Measurements from ENCODE around the gene MYOT.

MYOT gene

GRCh38 chr5:137836997-137837396, 30.7 kb upstream of the MYOT start:
- DNase-seq (ENCODE audit: low read depth), result peak; percentile 39
- H3K4me3 ChIP-seq (ENCODE audit: control insufficient read depth, low read depth, low read length), result no peak overlapping the region
- TF ChIP-seq, protein P1, sequence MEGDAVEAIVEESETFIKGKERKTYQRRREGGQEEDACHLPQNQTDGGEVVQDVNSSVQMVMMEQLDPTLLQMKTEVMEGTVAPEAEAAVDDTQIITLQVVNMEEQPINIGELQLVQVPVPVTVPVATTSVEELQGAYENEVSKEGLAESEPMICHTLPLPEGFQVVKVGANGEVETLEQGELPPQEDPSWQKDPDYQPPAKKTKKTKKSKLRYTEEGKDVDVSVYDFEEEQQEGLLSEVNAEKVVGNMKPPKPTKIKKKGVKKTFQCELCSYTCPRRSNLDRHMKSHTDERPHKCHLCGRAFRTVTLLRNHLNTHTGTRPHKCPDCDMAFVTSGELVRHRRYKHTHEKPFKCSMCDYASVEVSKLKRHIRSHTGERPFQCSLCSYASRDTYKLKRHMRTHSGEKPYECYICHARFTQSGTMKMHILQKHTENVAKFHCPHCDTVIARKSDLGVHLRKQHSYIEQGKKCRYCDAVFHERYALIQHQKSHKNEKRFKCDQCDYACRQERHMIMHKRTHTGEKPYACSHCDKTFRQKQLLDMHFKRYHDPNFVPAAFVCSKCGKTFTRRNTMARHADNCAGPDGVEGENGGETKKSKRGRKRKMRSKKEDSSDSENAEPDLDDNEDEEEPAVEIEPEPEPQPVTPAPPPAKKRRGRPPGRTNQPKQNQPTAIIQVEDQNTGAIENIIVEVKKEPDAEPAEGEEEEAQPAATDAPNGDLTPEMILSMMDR (conservative IDR thresholded peaks at IDR 0.05; ENCODE audit: control insufficient read depth, insufficient read depth, low read depth, low read length), result no peak

GRCh38 chr5:137837491-137838394, 29.9 kb upstream of the MYOT start:
- DNase-seq (ENCODE audit: low read depth), result no peak
- TF ChIP-seq, protein P1 (conservative IDR thresholded peaks at IDR 0.05; ENCODE audit: control insufficient read depth, insufficient read depth, low read depth, low read length), result no peak
- H3K4me3 ChIP-seq (ENCODE audit: control insufficient read depth, low read depth, low read length), result no peak overlapping the region

- no peak overlapping the region for H3K4me3 ChIP-seq (ENCODE audit: control insufficient read depth, low read depth, low read length)
- DNase-seq (ENCODE audit: low read depth), result no peak
- TF ChIP-seq, protein P1 (conservative IDR thresholded peaks at IDR 0.05; ENCODE audit: control insufficient read depth, insufficient read depth, low read depth, low read length), result no peak
These were observed 28.7 kb upstream of the MYOT start for GRCh38 chr5:137838976-137839375.

- H3K4me3 ChIP-seq (ENCODE audit: control insufficient read depth, low read depth, low read length), result no peak overlapping the region
- TF ChIP-seq, protein P1 (conservative IDR thresholded peaks at IDR 0.05; ENCODE audit: control insufficient read depth, insufficient read depth, low read depth, low read length), result no peak
- DNase-seq (ENCODE audit: low read depth), result no peak
These were observed 25.4 kb upstream of the MYOT start for GRCh38 chr5:137842296-137842695.

DNA sequence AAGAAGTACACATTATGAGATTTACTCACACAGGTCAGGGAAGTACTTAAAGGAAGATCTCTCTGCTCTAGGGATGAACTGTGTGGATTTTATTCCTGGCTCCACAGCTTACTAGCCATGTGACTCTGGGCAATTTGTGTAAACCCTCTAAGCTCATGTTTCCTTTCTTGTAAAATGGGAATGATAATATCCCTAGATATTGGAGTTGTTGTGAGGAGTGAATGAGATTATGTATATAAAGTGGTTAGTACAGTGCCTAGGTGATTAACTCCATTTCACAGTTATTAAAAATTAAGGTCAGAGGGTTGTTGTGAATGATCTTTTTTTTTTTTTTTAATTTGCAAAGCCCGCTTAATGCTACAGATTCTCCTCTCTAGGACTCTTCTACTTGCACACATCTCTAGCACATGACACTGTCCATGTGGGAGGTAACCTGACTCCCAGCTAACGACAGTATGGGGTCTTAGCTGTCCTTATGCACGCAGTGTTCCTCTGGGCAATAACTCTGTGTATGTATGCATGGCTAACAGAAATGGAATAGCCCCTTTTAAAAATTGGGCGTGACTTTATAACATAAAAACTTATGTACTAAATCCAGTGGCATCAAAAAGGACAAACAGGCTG, 23.9 kb upstream of the MYOT start:
- DNase-seq (ENCODE audit: low read depth), result no peak
- TF ChIP-seq, protein P1 (conservative IDR thresholded peaks at IDR 0.05; ENCODE audit: control insufficient read depth, insufficient read depth, low read depth, low read length), result no peak
- H3K4me3 ChIP-seq (ENCODE audit: control insufficient read depth, low read depth, low read length), result no peak overlapping the region

DNA sequence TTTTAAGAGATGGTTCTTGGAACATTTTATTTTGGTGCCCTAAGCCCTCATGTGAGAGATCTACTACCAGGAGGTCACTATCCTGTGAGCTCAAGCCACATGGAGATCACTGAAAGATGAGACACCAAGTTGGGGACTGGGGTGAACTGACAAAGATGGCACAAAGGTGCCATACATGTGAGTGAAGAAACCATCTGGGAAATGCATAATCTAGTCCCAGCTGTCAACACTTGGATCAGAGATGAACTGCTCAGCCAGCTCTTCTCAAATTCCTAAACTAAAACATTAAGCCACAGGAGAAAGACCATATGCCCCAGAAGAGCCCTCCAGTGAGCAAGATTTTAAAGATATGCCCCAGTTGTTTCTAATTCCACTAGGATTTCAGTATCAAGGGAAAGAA, 22.2 kb upstream of the MYOT start:
- TF ChIP-seq, protein P1 (conservative IDR thresholded peaks at IDR 0.05; ENCODE audit: control insufficient read depth, insufficient read depth, low read depth, low read length), result no peak
- DNase-seq (ENCODE audit: low read depth), result no peak
- no peak overlapping the region for H3K4me3 ChIP-seq (ENCODE audit: control insufficient read depth, low read depth, low read length)
